ENCODE measurements around the gene TPBGL. TPM values are rescaled to one million over a fixed set of nuclear protein-coding genes. Genes with fewer than 3 reads are reported as not detected.

TPBGL gene
- total RNA-seq, 1 donor from 2014 or later, result not detected

- Histone ChIP-seq H3K9me3 (no peaks in the 10 kb centered on the region), H3K4me3 (no peak overlapping the region), H3K36me3 (no peaks in the 10 kb centered on the region), H3K27ac (no peak overlapping the region), H3K27me3 (no peaks in the 10 kb centered on the region), H3K4me1 (no peaks in the 10 kb centered on the region)
- DNase-seq (ENCODE audit: low spot score in 2 of 2), result no peak
- no peak for TF ChIP-seq CTCF (IDR thresholded peaks at IDR 0.05)
- intact Hi-C loops (cut with DNase I), result no loop called here
Measured at GRCh38 chr11:75230621-75231020, 10.0 kb upstream of the TPBGL start.

- no peaks in the 10 kb centered on the region for H3K4me1 ChIP-seq
- intact Hi-C loops (cut with DNase I), result no loop called here
- H3K36me3 ChIP-seq, result no peaks in the 10 kb centered on the region
- no peak for TF ChIP-seq CTCF (IDR thresholded peaks at IDR 0.05)
- H3K4me3 ChIP-seq, result no peak overlapping the region
- no peaks in the 10 kb centered on the region for H3K9me3 ChIP-seq
- peak in 1 of 2 donors; percentile 54 for DNase-seq (ENCODE audit: low spot score in 2 of 2)
- no peak overlapping the region for H3K27ac ChIP-seq
- H3K27me3 ChIP-seq, result no peaks in the 10 kb centered on the region
Measured at GRCh38 chr11:75233754-75234172, 6.8 kb upstream of the TPBGL start.

GRCh38 chr11:75236062-75236461 is 4.5 kb upstream of the TPBGL start:
- no peaks in the 10 kb centered on the region for H3K9me3 ChIP-seq
- peaks cover 2 to 4% of the 10 kb centered on the region in 2 donors for H3K4me1 ChIP-seq
- no peak for DNase-seq (ENCODE audit: low spot score in 2 of 2)
- TF ChIP-seq CTCF (IDR thresholded peaks at IDR 0.05), result no peak
- no peak overlapping the region for H3K27ac ChIP-seq
- H3K27me3 ChIP-seq, result no peaks in the 10 kb centered on the region
- intact Hi-C loops (cut with DNase I), result no loop called here
- H3K36me3 ChIP-seq, result no peaks in the 10 kb centered on the region
- no peak overlapping the region for H3K4me3 ChIP-seq

- Histone ChIP-seq H3K27me3 (no peaks in the 10 kb centered on the region), H3K4me3 (no peak overlapping the region), H3K36me3 (no peaks in the 10 kb centered on the region), H3K27ac (no peak overlapping the region), H3K4me1 (peaks cover 2 to 4% of the 10 kb centered on the region in 2 donors), H3K9me3 (no peaks in the 10 kb centered on the region)
- no peak for TF ChIP-seq CTCF (IDR thresholded peaks at IDR 0.05)
- no peak for DNase-seq (ENCODE audit: low spot score in 2 of 2)
- intact Hi-C loops (cut with DNase I), result no loop called here
Measured at GRCh38 chr11:75237050-75237449, 3.5 kb upstream of the TPBGL start.

GRCh38 chr11:75238595-75239440 is 1.8 kb upstream of the TPBGL start:
- Histone ChIP-seq H3K4me3 (no peak overlapping the region), H3K27me3 (peaks cover 5% of the 10 kb centered on the region), H3K4me1 (peaks cover 2 to 4% of the 10 kb centered on the region in 2 donors), H3K27ac (no peak overlapping the region), H3K36me3 (no peaks in the 10 kb centered on the region), H3K9me3 (no peaks in the 10 kb centered on the region)
- no peak for TF ChIP-seq CTCF (IDR thresholded peaks at IDR 0.05)
- DNase-seq (ENCODE audit: low spot score in 2 of 2), result peak in 1 of 2 donors; percentile 58
- intact Hi-C loops (cut with DNase I), result no loop called here
